NCI-H146 treated with DMSO at 0.1 percent for 48 hours (cell line): ENCODE results near the gene UFSP2.

Experiments used
- DNase-seq: peaks from one replicate; lab custom pipeline; 2025; ENCODE audit not compliant: unreplicated experiment; lab: John Stamatoyannopoulos, UW

Gene UFSP2

GRCh38 chr4:185425647-185426352 lies at the start of gene UFSP2:
Gene UFSP2, minus strand, starts transcription at chr4:185425964. Its CDS starts 96 bp downstream, at chr4:185425868.
- peak; percentile 69 for DNase-seq

GRCh38 chr4:185473247-185473646 lies 47.5 kb upstream of the UFSP2 start:
- DNase-seq, result no peak

DNA sequence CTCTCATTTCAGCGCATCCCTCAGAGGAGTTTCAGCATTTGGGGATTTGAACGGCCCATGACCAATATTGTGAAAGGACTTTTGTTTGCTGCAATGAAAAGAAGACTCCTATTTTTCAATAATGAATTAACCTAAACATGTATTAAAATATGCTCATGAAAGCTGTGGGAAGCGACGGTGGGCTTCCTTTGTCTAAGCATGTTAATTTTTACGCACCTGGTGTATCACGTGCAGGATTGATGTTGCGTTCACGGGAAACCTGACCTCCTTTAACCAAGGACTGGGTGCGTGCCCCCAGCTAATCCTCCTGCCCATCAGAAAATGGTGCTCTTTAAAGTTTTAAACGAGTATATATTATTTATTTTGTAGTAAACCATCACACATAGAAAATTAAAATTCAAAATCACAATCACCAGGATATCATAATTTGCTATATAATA lies 46.4 kb upstream of the UFSP2 start:
- DNase-seq, result no peak

DNA sequence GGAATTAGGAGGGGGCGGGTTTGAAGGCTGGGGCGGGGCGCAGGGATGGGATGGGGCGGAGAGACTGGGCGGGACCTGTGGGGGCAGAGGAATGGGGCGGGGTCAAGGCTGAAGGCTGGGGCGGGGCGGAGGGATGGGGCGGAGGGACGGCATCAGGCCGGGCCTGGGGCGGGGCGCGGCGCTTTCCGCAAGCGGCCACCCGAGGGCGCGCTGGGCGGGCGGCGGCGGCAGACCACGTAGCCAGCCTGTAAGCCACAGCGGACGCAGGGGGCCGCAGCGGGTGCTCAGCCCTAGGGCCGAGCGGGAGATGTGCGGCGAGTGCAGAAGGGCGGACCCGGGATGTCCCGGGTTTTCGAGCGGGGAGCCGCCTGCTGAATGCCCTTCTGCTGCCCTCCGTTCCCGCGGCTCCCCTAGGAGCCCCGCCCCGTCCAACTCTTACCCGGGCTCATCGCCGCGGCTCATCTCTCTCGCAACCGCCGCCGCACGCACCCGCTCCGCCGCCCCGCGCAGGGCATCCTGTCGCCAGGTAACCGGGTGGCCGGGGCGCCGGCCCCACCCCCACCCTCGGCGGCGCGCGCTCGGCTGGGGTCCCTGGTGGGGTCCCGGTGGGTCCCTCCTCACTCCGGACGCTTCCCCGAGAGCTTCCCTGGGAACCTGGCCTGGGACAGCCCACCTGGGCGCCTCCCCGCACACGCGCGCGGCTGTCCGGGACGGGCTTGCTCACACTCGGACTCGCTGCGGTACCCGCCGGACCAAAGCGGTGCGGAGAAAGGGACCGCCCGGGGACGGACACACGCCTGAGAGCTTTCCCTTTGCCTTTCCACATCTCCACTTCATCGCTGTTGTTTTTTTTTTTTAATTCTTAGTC lies 45.7 kb upstream of the UFSP2 start, which contains the start of gene CCDC110:
TSS of gene CCDC110 (minus strand) at position 499 of the 868 bp plus-strand sequence. CDS start at position 449, 50 bp downstream.
- DNase-seq, result peak; percentile 32

DNA sequence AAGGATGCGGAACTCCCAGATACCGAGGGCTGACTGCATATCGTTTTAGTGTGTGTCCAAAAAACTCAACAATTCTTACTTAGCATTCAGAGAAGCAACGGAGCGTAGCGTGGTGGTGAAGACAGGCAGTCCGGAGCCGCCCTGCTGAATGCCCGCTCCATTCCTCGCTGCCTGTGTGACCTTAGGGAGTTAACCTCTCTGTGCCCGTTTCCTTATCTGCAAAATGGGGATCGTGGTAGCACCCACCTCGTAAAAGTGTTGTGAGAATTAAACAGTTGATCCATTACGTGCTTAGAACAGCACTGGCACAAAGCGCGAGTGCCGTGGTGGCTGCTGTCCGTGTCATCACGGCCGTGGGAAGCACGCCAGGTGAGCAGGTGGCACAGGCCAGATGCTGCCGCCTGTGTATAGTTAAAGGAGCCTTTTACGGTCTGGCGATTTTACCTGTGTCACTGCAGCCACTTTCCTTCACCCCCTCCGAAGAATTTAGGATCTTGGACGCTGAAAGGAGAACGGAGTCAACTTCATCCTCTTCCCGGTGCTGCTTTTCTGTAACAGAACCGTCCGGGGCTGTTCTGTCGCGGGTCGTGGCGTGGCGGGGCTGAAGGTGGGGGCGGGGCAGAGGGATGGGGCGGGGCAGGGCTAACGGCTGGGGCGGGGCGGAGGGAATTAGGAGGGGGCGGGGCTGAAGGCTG lies 44.9 kb upstream of the UFSP2 start:
- DNase-seq, result peak; percentile 17

DNA sequence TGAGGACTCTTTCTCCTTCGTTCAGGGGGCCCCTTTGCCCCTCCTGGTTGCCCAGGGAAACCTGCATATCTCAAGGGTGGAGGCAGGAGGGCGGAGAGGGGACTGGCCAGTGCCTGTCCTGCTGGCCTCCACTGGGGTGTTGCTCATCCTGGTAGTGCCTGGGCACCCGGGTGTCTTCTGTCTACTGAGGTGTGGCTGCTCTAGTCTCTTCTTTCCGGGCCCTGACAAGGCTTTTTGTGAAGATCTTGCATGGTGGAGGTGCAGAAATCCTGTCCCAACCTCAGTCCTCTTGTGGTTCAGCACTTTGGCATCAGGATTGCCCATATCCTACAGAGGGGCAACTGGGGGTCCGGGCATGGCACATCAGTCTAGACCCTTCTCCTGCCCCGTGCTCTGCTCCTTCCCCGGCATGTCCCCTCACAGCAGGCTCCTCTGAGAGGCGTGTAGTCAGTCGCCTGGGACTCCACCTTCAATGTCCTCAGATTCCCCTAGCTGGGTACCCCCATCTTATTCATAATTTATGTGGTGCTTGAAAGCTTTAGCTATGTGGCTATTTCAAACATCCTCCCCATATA lies 43.9 kb upstream of the UFSP2 start:
- DNase-seq, result no peak

DNA sequence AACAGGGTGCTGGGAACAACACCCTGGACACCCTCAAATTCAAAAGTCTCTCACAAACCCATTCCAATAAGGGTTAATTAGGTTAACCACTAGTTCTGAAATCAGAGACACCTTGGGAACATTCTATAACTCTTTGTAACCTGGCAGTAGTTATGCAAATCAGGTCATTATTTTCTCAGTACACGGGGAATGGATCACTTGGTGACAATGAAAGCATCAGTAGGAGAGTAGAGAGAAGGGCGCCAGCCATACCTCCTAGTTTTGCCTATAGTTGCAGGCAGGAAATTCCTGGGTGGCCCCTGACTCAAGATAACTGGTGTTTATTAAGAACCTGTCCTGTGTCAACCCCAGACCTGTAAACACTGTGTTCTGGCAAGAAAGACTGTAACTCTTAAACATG lies 43.2 kb upstream of the UFSP2 start:
- no peak for DNase-seq

DNA sequence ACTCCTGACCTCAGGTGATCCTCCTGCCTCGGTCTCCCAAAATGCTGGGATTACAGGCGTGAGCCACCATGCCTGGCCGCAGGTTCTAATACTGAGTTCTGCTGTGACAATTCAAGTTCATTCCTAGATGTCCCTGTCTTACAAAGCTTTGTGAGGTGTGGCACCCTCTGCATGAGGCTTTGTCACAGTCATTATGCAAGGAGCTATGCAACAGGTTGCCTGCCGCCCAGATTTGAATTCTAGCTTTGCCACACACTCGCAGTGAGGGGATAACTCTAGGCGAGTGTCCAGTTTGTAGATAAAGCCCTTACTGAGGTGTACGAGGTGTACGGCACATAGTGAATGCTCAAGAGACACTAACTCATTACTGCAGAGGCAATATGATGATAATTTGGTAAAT lies 42.2 kb upstream of the UFSP2 start:
- no peak for DNase-seq

GRCh38 chr4:185467101-185467500 lies 41.3 kb upstream of the UFSP2 start:
- no peak for DNase-seq

DNA sequence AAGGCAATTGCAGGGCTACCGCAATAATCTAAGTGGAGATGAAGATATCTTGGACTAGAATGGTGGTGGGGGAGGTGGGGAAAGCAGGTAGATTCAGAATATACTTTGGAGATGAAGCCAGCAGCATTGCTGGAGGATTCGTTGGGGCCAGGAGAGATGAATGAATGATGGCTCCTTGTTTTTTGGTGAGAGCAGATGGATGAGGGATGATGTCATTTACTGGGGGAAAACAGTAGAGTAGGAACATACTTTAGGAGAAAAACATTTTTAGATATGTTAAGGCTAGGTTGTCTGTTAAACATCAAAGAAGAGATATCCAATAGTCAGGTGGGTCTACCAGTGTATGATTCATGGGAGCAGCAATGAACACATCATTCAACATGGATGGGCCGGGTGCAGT lies 39.9 kb upstream of the UFSP2 start:
- DNase-seq, result no peak

DNA sequence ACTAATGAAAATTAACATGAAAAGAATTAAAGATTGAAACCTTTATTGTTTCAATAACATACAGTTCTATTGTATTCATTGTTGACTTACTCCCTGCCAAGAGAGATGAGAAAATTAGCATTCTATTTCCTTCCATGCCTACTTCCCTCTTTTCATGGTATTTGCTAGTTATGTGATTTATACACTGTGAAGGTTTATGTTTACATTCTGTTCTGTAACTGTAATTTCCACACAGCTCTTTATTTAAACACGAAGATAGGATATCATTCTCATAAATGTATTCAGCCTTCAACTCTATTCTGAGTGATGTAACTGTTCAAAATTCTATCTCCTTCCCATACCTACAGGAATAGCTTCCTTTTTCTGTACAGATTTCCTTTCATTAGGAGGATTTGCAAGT lies 39.1 kb upstream of the UFSP2 start:
- peak; percentile 1 for DNase-seq

DNA sequence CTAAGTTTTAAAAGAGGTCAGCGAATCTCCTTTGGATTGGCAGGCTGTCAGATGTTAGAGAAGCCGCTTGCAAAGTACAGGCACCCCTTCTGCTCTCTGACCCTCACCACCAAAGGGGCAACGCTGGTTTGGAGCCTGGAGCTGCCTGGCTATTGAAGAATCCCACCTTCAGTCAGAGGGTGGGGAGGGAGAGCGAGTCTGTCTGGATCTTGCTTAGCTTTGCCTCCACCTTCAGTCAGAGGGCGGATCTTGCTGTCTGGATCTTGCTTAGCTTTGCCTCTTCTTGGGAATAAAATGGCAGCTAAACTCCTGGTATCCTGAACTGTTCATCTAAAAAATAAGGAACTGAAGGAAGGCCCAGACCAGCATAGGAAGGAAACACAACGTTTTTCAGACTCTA lies 38.4 kb upstream of the UFSP2 start:
- no peak for DNase-seq

- DNase-seq, result no peak
Measured at GRCh38 chr4:185463541-185463940, 37.8 kb upstream of the UFSP2 start.

GRCh38 chr4:185461565-185461964 lies 35.8 kb upstream of the UFSP2 start:
- DNase-seq, result no peak

DNA sequence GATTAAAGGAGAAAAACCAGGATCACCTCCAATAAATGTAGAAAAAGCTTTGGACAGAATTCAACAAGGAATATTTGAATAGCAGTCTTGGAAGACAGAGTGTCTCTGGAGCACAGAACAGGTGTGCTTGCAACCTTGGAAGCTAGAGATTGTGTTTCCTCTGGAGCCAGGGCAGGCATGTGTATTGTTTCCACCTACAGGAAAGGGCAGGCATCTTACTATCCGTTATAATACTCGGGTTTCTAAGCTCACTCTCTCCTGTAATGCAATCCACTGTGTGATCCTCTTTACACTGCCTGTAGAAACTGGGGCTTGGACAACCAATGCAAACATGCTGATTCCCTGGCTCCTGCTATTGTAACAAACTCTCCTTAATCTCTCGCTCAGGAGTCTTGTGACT lies 31.4 kb upstream of the UFSP2 start:
- no peak for DNase-seq

GRCh38 chr4:185456131-185456530 lies 30.4 kb upstream of the UFSP2 start:
- DNase-seq, result no peak

GRCh38 chr4:185445209-185445608 lies 19.4 kb upstream of the UFSP2 start:
- DNase-seq, result no peak

GRCh38 chr4:185441479-185441878 lies 15.7 kb upstream of the UFSP2 start:
- DNase-seq, result no peak

DNA sequence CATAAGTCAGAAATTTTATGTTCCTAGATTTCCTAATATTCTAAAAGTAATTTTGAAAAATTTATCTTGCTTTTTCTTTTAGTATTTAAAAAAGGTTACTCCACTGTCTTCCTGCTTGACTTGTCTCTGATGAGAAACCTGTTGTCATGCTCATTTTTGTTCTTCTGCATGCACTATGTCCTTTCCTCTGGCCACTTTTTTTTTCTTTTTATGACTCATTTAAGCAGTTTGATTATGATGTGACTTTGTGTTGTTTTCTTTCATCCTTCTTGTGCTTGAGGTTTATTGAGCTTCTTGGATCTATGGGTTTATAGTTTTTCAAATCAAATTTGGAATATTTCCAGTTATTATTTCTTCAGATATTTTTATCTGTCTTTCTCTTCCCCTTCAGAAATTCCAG lies 12.0 kb upstream of the UFSP2 start:
- DNase-seq, result no peak

DNA sequence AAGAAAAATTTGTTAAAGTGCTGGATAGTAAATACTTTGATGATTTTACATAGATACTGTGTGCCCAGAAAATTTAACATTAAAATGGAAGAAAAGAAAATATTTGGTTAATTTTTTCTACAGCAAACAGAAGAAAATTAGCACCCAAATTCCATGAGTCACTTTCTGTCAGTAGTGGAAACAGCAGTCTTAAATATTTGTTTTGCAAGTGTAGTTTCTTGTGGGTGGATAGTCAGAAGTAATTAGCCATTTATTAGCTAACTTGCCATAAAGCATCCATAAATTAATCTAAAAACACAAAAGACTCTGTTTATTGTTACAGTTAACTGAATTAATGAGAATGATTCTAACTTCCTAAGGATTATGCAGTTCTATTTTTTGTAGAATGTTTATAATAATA lies 9.7 kb upstream of the UFSP2 start:
- DNase-seq, result no peak

DNA sequence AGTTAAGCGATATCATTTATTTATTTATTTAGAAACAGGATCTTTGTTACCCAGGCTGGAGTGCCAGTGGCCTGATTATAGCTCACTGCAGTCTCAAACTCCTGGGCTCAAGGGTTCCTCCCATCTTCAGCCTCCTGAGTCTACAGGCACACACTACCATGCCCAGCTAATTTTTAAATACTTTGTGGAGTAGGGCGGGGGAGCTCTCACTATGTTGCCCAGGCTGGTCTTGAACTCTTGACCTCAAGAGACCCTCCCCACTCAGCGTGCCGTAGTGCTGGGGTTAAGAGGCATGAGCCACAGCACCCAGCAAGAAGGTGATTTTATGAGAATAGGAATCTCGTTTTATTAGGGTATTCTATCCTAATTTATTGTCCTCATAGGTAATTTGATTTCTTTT lies 3.9 kb upstream of the UFSP2 start:
- DNase-seq, result no peak
